ENCODE measurements around the gene SOWAHA. TPM values are rescaled to one million over a fixed set of nuclear protein-coding genes. Genes with fewer than 3 reads are reported as not detected.

SOWAHA gene
- total and polyA plus RNA-seq, 10 of the 15 experiments (the other 5 are each of a cell fraction or from before 2014, with no cell fraction given) = 0.02 to 0.37 (median 0.05) TPM; not detected in 4

- TF ChIP-seq ZNF592 (IDR thresholded peaks at IDR 0.05) (no peak), ZBTB40 (IDR thresholded peaks at IDR 0.05; ENCODE audit: borderline replicate concordance) (no peak), POLR2A (IDR thresholded peaks at IDR 0.05; ENCODE audit: low read depth, low read length) (no peak), USF1 (IDR thresholded peaks at IDR 0.05; ENCODE audit: borderline replicate concordance, extremely low read length, insufficient read depth, low read depth, low read length) (no peak), SUPT20H (IDR thresholded peaks at IDR 0.05; ENCODE audit: borderline replicate concordance, control insufficient read depth, low read depth, low read length) (no peak), USF2 (IDR thresholded peaks at IDR 0.05; ENCODE audit: borderline replicate concordance, low read depth, low read length) (no peak)
Measured at GRCh38 chr5:132791026-132791425, 22.1 kb upstream of the SOWAHA start (continued).

Data from GM12878 (cell line).